ENCODE measurements around the gene KRT86.
"Not testable (repeated sequence)": the region's sequence is repeated elsewhere in the genome, so short reads cannot be mapped to it uniquely, and the experiment has no call there.

Gene KRT86

DNA sequence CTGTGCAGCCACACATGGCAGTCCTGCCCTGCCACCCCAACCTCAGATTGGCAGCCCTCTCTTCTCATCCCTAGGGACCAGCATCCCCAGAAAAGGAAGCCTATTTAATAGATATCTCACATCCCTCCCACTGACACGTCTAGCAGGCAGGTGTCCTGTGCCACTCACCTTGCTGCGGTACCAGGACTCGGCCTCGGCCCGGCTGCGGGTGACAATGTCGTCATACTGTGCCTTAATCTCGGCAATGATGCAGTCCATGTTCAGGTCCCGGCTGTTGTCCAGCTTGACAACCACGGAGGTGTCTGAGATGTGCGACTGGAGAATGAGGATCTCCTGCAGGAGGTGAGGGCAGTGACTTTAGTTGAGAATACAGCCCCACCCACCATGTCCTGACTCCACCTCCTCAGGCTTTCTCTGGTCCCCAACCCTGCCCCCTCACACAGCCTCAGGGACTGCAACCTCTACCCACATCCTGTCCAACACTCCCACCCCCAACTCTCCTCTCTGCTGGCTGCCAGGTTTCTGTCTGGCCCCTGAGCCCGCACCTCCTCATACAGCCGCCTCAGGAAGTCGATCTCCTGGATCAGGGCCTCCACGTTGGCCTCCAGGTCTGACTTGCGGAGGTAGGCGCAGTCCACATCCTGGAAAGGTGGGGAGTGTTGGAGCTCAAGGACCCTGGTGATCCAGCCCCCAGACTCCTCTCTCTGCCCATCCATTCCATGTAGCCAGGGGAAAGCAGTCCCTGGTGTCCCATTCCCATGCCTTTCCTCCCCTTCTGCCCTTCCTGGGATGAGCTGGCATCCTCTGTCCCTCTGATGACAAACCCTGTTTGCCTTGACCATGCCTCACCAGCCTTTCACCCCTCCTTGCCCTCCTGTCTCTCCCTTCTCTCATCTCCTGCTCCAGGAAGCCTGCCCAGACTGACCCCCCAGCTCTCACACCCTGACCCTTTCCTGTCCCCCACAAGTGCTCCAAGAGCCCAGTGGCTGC is 13.7 kb downstream of the KRT86 start:
- H3K4me3 ChIP-seq (ENCODE audit: low read depth, low read length); H3K27ac ChIP-seq (ENCODE audit: low read depth, low read length); H3K36me3 ChIP-seq (ENCODE audit: control insufficient read depth, insufficient read depth, low read length); H3K9ac ChIP-seq (ENCODE audit: low read length); H3K27me3 ChIP-seq (ENCODE audit: control insufficient read depth, insufficient read depth, low read length); H3K9me3 ChIP-seq (ENCODE audit: control insufficient read depth, insufficient read depth, low read depth, low read length); H3K4me1 ChIP-seq (ENCODE audit: control insufficient read depth, insufficient read depth, low read length): not testable (repeated sequence)

GRCh38 chr12:52290483-52291134 is 16.2 kb downstream of the KRT86 start:
- not testable (repeated sequence) for H3K27ac ChIP-seq (ENCODE audit: low read depth, low read length); H3K36me3 ChIP-seq (ENCODE audit: control insufficient read depth, insufficient read depth, low read length); H3K4me1 ChIP-seq (ENCODE audit: control insufficient read depth, insufficient read depth, low read length); H3K4me3 ChIP-seq (ENCODE audit: low read depth, low read length); H3K9ac ChIP-seq (ENCODE audit: low read length); H3K9me3 ChIP-seq (ENCODE audit: control insufficient read depth, insufficient read depth, low read depth, low read length)
- H3K27me3 ChIP-seq (ENCODE audit: control insufficient read depth, insufficient read depth, low read length) = peaks cover 13% of the 10 kb centered on the region; the same call in 1 of the 2 replicates

DNA sequence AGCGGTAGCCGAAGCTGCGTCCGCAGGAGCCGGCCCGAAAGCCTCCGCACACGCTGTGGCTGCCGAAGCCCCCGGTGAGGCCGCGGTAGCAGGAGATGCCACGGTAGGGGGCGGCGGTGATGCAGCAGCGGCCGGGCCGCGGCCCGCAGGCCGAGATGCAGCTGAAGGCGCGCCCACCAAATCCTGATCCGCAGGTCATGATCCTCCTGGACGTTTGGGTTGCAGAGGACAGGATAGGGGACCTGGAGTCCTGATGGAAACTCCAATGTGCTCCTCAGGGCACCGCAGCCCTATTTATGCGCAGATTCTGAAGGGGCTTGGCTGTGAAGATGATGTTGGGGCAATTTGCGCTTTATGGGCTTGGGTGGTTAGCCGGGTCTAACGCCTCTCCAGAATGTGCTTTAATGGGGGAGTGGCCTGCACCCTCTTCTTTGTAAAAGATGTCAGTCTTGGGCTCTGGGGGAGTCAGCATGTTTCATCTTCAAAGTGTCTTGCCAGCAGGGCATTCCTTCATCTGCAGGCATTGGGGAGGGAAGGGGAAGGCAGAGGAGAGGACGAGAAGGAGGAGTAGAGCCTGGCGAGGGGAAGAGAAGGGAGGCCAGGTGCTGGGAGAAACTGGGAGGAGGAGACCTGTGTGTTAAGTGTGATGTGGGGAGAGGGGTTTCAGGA is 17.0 kb downstream of the KRT86 start, which contains the start of gene KRT81:
KRT81 (minus strand) TSS at position 268 of the 669 bp plus-strand sequence; CDS start at position 199, 69 bp downstream.
- H3K4me1 ChIP-seq (ENCODE audit: control insufficient read depth, insufficient read depth, low read length) = peaks cover 4% of the 10 kb centered on the region; the same call in 1 of the 2 replicates
- H3K4me3 ChIP-seq (ENCODE audit: low read depth, low read length) = no peak within 1 kb of the TSS
- H3K27me3 ChIP-seq (ENCODE audit: control insufficient read depth, insufficient read depth, low read length) = peaks cover 16% of the 10 kb centered on the region; the same call in 1 of the 2 replicates
- no peak within 1 kb of the TSS for H3K9ac ChIP-seq (ENCODE audit: low read length)
- H3K9me3 ChIP-seq (ENCODE audit: control insufficient read depth, insufficient read depth, low read depth, low read length) = no peaks in the 10 kb centered on the region
- H3K36me3 ChIP-seq (ENCODE audit: control insufficient read depth, insufficient read depth, low read length) = no peaks in the 10 kb centered on the region
- H3K27ac ChIP-seq (ENCODE audit: low read depth, low read length) = no peak within 1 kb of the TSS

GRCh38 chr12:52293926-52294325 is 19.5 kb downstream of the KRT86 start:
- Histone ChIP-seq H3K4me1 (ENCODE audit: control insufficient read depth, insufficient read depth, low read length) (no peaks in the 10 kb centered on the region), H3K27me3 (ENCODE audit: control insufficient read depth, insufficient read depth, low read length) (peaks cover 36% of the 10 kb centered on the region), H3K27ac (ENCODE audit: low read depth, low read length) (no peak overlapping the region), H3K36me3 (ENCODE audit: control insufficient read depth, insufficient read depth, low read length) (no peaks in the 10 kb centered on the region), H3K4me3 (ENCODE audit: low read depth, low read length) (no peak overlapping the region), H3K9me3 (ENCODE audit: control insufficient read depth, insufficient read depth, low read depth, low read length) (no peaks in the 10 kb centered on the region), H3K9ac (ENCODE audit: low read length) (no peak overlapping the region)

- Histone ChIP-seq H3K36me3 (ENCODE audit: control insufficient read depth, insufficient read depth, low read length) (no peaks in the 10 kb centered on the region), H3K4me3 (ENCODE audit: low read depth, low read length) (no peak overlapping the region), H3K9ac (ENCODE audit: low read length) (no peak overlapping the region), H3K27me3 (ENCODE audit: control insufficient read depth, insufficient read depth, low read length) (peaks cover 36% of the 10 kb centered on the region), H3K9me3 (ENCODE audit: control insufficient read depth, insufficient read depth, low read depth, low read length) (no peaks in the 10 kb centered on the region), H3K4me1 (ENCODE audit: control insufficient read depth, insufficient read depth, low read length) (no peaks in the 10 kb centered on the region), H3K27ac (ENCODE audit: low read depth, low read length) (no peak overlapping the region)
Measured at GRCh38 chr12:52294803-52295202, 20.4 kb downstream of the KRT86 start.

- H3K27ac ChIP-seq (ENCODE audit: low read depth, low read length) = no peak overlapping the region
- H3K36me3 ChIP-seq (ENCODE audit: control insufficient read depth, insufficient read depth, low read length) = no peaks in the 10 kb centered on the region
- no peaks in the 10 kb centered on the region for H3K4me1 ChIP-seq (ENCODE audit: control insufficient read depth, insufficient read depth, low read length)
- H3K9ac ChIP-seq (ENCODE audit: low read length) = no peak overlapping the region
- H3K9me3 ChIP-seq (ENCODE audit: control insufficient read depth, insufficient read depth, low read depth, low read length) = no peaks in the 10 kb centered on the region
- no peak overlapping the region for H3K4me3 ChIP-seq (ENCODE audit: low read depth, low read length)
- H3K27me3 ChIP-seq (ENCODE audit: control insufficient read depth, insufficient read depth, low read length) = peaks cover 36% of the 10 kb centered on the region
Measured at GRCh38 chr12:52295663-52296062, 21.2 kb downstream of the KRT86 start.

DNA sequence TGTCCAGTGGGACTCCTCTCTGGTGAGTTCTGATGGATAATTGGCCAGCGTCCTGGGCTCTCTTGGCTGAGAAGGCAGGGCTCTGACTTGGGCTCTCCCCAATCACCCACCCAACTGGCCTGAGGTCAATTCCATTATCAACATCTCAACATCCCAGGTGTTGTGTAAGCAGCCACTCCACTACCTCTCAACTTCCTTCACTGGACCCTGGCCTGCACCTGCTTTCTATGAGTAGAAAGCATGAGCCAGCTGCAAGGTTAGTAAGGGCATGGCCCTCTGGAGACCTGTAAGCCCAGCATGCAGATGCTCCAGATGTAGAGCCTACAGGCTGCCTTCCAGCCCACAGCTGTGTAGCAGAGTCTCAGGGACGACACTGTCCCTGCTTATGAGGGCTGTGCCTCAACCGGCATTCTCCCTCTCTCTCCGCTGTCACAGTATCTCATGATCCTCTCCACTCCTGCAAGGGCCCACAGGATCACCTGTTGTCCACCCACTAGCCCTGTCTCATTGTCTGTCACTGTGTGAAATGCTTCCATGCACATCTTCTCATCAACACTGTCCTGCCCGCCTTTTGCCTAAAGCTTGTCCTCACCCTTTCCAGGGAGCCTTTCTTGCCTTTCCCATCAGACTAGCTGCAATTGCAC is 22.2 kb downstream of the KRT86 start:
- 0 out of 2 replicates have a peak, but pooled peaks cover 2% of the 10 kb centered on the region for H3K4me1 ChIP-seq (ENCODE audit: control insufficient read depth, insufficient read depth, low read length)
- no peaks in the 10 kb centered on the region for H3K9me3 ChIP-seq (ENCODE audit: control insufficient read depth, insufficient read depth, low read depth, low read length)
- no peak overlapping the region for H3K27ac ChIP-seq (ENCODE audit: low read depth, low read length)
- no peaks in the 10 kb centered on the region for H3K36me3 ChIP-seq (ENCODE audit: control insufficient read depth, insufficient read depth, low read length)
- H3K4me3 ChIP-seq (ENCODE audit: low read depth, low read length) = no peak overlapping the region
- H3K27me3 ChIP-seq (ENCODE audit: control insufficient read depth, insufficient read depth, low read length) = peaks cover 32% of the 10 kb centered on the region
- no peak overlapping the region for H3K9ac ChIP-seq (ENCODE audit: low read length)

GRCh38 chr12:52298677-52299190 is 24.3 kb downstream of the KRT86 start:
- no peak overlapping the region for H3K4me3 ChIP-seq (ENCODE audit: low read depth, low read length)
- H3K27ac ChIP-seq (ENCODE audit: low read depth, low read length) = no peak overlapping the region
- 0 out of 2 replicates have a peak, but pooled peaks cover 2% of the 10 kb centered on the region for H3K4me1 ChIP-seq (ENCODE audit: control insufficient read depth, insufficient read depth, low read length)
- peaks cover 30% of the 10 kb centered on the region for H3K27me3 ChIP-seq (ENCODE audit: control insufficient read depth, insufficient read depth, low read length)
- no peak overlapping the region for H3K9ac ChIP-seq (ENCODE audit: low read length)
- H3K9me3 ChIP-seq (ENCODE audit: control insufficient read depth, insufficient read depth, low read depth, low read length) = no peaks in the 10 kb centered on the region
- no peaks in the 10 kb centered on the region for H3K36me3 ChIP-seq (ENCODE audit: control insufficient read depth, insufficient read depth, low read length)

- Histone ChIP-seq H3K4me3 (ENCODE audit: low read depth, low read length) (no peak overlapping the region), H3K9me3 (ENCODE audit: control insufficient read depth, insufficient read depth, low read depth, low read length) (no peaks in the 10 kb centered on the region), H3K27ac (ENCODE audit: low read depth, low read length) (no peak overlapping the region), H3K9ac (ENCODE audit: low read length) (no peak overlapping the region), H3K27me3 (ENCODE audit: control insufficient read depth, insufficient read depth, low read length) (peaks cover 28% of the 10 kb centered on the region), H3K36me3 (ENCODE audit: control insufficient read depth, insufficient read depth, low read length) (no peaks in the 10 kb centered on the region), H3K4me1 (ENCODE audit: control insufficient read depth, insufficient read depth, low read length) (0 out of 2 replicates have a peak, but pooled peaks cover 2% of the 10 kb centered on the region)
Measured at GRCh38 chr12:52300796-52301691, 26.6 kb downstream of the KRT86 start.

- H3K27ac ChIP-seq (ENCODE audit: low read depth, low read length); H3K4me1 ChIP-seq (ENCODE audit: control insufficient read depth, insufficient read depth, low read length); H3K9me3 ChIP-seq (ENCODE audit: control insufficient read depth, insufficient read depth, low read depth, low read length); H3K9ac ChIP-seq (ENCODE audit: low read length); H3K36me3 ChIP-seq (ENCODE audit: control insufficient read depth, insufficient read depth, low read length); H3K4me3 ChIP-seq (ENCODE audit: low read depth, low read length): not testable (repeated sequence)
- peaks cover 29% of the 10 kb centered on the region for H3K27me3 ChIP-seq (ENCODE audit: control insufficient read depth, insufficient read depth, low read length)
Measured at GRCh38 chr12:52301721-52302120, 27.3 kb downstream of the KRT86 start.
